Vagina (tissue), 2 donors: ENCODE data around the gene GGA1. TPM values are rescaled to one million over a fixed set of nuclear protein-coding genes. Genes with fewer than 3 reads are reported as not detected.

Experiments used
- DNase-seq, 2 donors: peaks; one replicate each; pipeline ENCODE4 v3.0.0-alpha.2; 2017; ENCODE audit errors: extremely low spot score in 2 of 2
- H3K27ac ChIP-seq: fragments of 200-600 bp; sonication (generic); one replicate; pipeline ENCODE4 v1.5.1; 2019
- H3K27me3 ChIP-seq: fragments of 200-600 bp; sonication (generic); one replicate; pipeline ENCODE4 v1.5.1; 2019
- H3K36me3 ChIP-seq, 2 donors: fragments of 200-600 bp; sonication (generic); one replicate each; pipeline ENCODE4 v1.5.1; 2017 to 2019
- H3K4me1 ChIP-seq: fragments of 200-600 bp; sonication (generic); one replicate; pipeline ENCODE4 v1.5.1; 2019
- H3K4me3 ChIP-seq, 2 donors: fragments of 200-600 bp; sonication (generic); 1 replicate in 1 of 2; 2 replicates in 1 of 2; pipeline ENCODE4 v1.5.1; 2016 to 2019
- H3K9me3 ChIP-seq: fragments of 200-600 bp; sonication (generic); one replicate; pipeline ENCODE4 v1.5.1; 2019
- POLR2A ChIP-seq, 2 donors: fragments of 450-650 bp; IDR thresholded peaks; one replicate each; pipeline ENCODE4 v1.6.1; 2017; ENCODE audit warnings: antibody characterized with exemption in 2 of 2, mild to moderate bottlenecking in 2 of 2, moderate library complexity in 2 of 2
- POLR2AphosphoS5 ChIP-seq, 2 donors: sonication (generic); formaldehyde crosslinking; IDR thresholded peaks; one replicate each; pipeline ENCODE4 v1.9.0; 2017; ENCODE audit warnings: antibody characterized with exemption in 2 of 2, mild to moderate bottlenecking in 2 of 2, low read depth in 1 of 2; ENCODE audit not compliant: insufficient read depth in 1 of 2
- intact Hi-C: fragments of 100-400 bp; cut with DNase I; formaldehyde crosslinking; loops from one replicate; pipeline ENCODE4 v1.15.1; 2023
- total RNA-seq: library from RNA; depleted of rRNA; stranded (reverse); fragments of >200 nt; gene quantifications from one replicate; pipeline ENCODE4 v1.2.3, GENCODE V29; 2016
- TF ChIP-seq, protein P1 (sequence below), 3 experiments: fragments of 450-650 bp in 2 of 3; fragments of 200-600 bp in 1 of 3; sonication (generic) in 1 of 3; IDR thresholded peaks; one replicate each; pipeline ENCODE4 v1.5.1; 2017 to 2019; ENCODE audit warnings: antibody characterized with exemption in 3 of 3, mild to moderate bottlenecking in 2 of 3, moderate library complexity in 2 of 3

GGA1 gene
- total RNA-seq, 1 donor from 2014 or later = 45.7 TPM

DNA sequence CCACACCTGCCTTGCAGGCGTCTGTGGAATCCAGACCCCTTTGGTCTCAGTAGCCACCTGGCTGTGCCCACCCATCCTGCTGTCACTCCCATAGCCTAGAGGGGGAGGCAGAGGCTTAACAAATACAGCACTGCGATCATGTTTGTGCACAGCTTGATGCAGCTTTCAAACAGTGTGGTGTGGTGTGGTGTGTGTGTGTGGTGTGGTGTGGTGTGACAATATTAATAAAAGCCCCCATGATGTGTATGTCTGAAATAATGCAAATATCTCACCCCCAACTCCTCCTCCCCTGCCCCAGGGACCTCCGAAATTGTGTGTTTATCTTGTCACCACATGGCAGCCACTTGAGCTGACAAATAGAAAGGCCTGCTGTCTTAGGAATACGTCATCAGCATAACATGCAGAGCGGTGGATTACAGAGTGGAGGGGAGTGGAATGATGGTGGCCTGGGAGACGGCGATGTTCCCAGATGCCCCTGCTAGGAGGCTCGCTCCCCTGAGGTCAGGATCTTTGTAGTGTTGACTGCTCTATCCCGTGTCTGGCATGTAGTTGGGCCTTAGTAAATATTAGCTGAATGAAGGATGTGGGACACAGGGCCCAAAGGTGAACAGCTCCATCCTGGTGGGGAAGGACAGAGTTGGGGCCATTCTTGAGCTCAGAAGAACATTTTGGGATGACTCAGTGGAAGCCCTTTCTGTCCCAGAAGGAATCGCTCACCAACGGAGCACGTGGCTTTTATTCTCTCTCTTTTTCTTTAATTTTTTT lies 52.7 kb downstream of the GGA1 start:
- Histone ChIP-seq H3K36me3 (peaks cover 0 to 8% of the 10 kb centered on the region in 2 donors), H3K27ac (peak overlapping the region; percentile 68), H3K4me3 (no peak overlapping the region), H3K9me3 (no peaks in the 10 kb centered on the region), H3K27me3 (no peaks in the 10 kb centered on the region), H3K4me1 (peaks cover 45% of the 10 kb centered on the region)
- TF ChIP-seq POLR2A (IDR thresholded peaks at IDR 0.05) (no peak), POLR2AphosphoS5 (IDR thresholded peaks at IDR 0.05; ENCODE audit: insufficient read depth in 1 of 2, low read depth in 1 of 2) (no peak)
- TF ChIP-seq, protein P1, sequence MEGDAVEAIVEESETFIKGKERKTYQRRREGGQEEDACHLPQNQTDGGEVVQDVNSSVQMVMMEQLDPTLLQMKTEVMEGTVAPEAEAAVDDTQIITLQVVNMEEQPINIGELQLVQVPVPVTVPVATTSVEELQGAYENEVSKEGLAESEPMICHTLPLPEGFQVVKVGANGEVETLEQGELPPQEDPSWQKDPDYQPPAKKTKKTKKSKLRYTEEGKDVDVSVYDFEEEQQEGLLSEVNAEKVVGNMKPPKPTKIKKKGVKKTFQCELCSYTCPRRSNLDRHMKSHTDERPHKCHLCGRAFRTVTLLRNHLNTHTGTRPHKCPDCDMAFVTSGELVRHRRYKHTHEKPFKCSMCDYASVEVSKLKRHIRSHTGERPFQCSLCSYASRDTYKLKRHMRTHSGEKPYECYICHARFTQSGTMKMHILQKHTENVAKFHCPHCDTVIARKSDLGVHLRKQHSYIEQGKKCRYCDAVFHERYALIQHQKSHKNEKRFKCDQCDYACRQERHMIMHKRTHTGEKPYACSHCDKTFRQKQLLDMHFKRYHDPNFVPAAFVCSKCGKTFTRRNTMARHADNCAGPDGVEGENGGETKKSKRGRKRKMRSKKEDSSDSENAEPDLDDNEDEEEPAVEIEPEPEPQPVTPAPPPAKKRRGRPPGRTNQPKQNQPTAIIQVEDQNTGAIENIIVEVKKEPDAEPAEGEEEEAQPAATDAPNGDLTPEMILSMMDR (IDR thresholded peaks at IDR 0.05) = peak in 1 of 3 experiments; percentile 34
- no peak for DNase-seq
- intact Hi-C loops = no loop called here

DNA sequence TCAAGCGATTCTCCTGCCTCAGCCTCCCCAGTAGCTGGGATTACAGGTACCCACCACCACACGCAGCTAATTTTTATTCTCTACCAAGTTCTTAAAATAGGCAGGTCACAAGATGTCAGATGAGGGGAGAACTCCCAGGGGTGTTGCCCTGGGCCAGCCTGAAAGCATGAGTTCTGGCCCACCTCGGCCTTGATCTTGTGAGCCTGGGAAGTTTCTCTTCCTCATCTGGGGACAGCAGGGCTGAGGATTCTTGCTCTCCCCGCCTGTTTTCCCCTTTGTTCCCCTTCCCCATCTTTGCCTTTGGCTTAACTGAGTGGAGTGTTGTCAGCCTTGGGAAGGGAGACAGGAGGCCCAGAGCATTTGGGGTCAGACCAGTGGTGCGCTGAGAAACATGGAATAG lies 53.4 kb downstream of the GGA1 start:
- Histone ChIP-seq H3K9me3 (no peaks in the 10 kb centered on the region), H3K4me3 (no peak overlapping the region), H3K27ac (peak overlapping the region; percentile 68), H3K36me3 (peaks cover 0 to 11% of the 10 kb centered on the region in 2 donors), H3K27me3 (no peaks in the 10 kb centered on the region), H3K4me1 (peaks cover 45% of the 10 kb centered on the region)
- TF ChIP-seq, protein P1 (IDR thresholded peaks at IDR 0.05) = no peak
- TF ChIP-seq POLR2AphosphoS5 (IDR thresholded peaks at IDR 0.05; ENCODE audit: insufficient read depth in 1 of 2, low read depth in 1 of 2) (no peak), POLR2A (IDR thresholded peaks at IDR 0.05) (no peak)
- no peak for DNase-seq
- intact Hi-C loops = no loop called here

DNA sequence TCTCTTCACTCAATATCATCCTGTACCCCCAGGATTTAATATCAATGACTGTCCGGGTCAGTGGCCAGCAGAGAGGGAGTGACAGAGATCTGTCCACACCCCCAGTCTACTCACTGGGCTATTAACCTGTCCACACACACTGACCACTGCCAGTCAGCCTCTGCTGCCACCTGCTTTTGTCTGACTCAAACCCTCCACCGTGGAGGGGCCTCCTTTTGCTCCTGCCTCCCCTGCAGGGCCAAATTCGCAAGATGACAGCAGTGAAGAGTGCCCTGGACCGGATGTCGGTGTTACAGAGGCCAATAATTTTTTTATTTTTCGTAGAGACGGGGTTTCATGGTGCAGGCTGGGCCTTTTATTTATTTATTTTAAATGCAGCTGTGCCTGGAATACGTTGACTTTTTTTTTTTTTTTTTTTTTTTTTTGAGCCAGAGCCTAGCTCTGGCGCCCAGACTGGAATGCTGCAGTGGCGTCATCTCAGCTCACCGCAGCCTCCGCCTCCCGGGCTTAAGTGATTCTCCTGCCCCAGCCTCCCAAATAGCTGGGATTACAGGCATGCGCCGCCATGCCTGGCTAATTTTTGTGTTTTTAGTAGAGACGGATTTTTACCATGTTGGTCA lies 55.0 kb downstream of the GGA1 start:
- no peak for DNase-seq
- intact Hi-C loops = no loop called here
- H3K9me3 ChIP-seq = no peaks in the 10 kb centered on the region
- H3K27ac ChIP-seq = no peak overlapping the region
- H3K36me3 ChIP-seq = peaks cover 0 to 11% of the 10 kb centered on the region in 2 donors
- TF ChIP-seq, protein P1 (IDR thresholded peaks at IDR 0.05) = no peak
- no peak for TF ChIP-seq POLR2AphosphoS5 (IDR thresholded peaks at IDR 0.05; ENCODE audit: insufficient read depth in 1 of 2, low read depth in 1 of 2)
- no peak for TF ChIP-seq POLR2A (IDR thresholded peaks at IDR 0.05)
- peaks cover 38% of the 10 kb centered on the region for H3K4me1 ChIP-seq
- no peaks in the 10 kb centered on the region for H3K27me3 ChIP-seq
- no peak overlapping the region for H3K4me3 ChIP-seq

- TF ChIP-seq POLR2A (IDR thresholded peaks at IDR 0.05) (no peak), POLR2AphosphoS5 (IDR thresholded peaks at IDR 0.05; ENCODE audit: insufficient read depth in 1 of 2, low read depth in 1 of 2) (no peak)
- TF ChIP-seq, protein P1 (IDR thresholded peaks at IDR 0.05) = no peak
- no peak overlapping the region for H3K27ac ChIP-seq
- intact Hi-C loops = no loop called here
These were observed 55.8 kb downstream of the GGA1 start for GRCh38 chr22:37664249-37665101.

More at GRCh38 chr22:37664249-37665101, 55.8 kb downstream of the GGA1 start:
- Histone ChIP-seq H3K9me3 (no peaks in the 10 kb centered on the region), H3K36me3 (peaks cover 0 to 11% of the 10 kb centered on the region in 2 donors), H3K27me3 (no peaks in the 10 kb centered on the region), H3K4me3 (no peak overlapping the region), H3K4me1 (peaks cover 34% of the 10 kb centered on the region)
- no peak for DNase-seq
